ENCODE results near the gene PPM1H.

DNA sequence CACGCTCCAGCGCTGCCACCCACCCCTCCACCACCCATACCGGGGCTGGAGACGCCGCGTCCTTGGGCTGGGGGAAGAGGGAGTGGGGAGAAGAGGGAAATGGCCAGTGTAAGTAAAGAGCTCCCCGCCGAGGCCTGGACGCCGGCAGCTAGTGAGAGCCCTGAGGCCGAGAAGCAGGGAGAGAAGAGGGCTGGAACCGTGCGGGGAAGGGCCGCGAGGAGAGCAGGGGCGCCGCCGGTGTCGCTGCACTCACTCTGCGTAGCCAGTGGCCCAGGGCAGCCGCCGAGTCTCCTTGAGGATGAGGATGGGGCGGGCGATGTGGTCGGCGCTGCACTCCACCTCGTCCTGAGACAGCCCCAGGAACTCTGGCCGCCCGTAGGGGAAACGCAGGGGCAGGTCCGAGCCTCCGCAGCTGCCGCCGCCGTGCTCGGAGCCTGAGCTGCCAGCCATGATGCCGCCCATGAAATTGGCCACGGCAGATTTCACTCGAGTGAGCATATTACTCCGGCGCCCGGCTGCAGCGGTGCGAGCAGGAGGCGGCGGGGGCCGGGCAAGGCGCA, 631 bp downstream of the PPM1H start:
- TF ChIP-seq KAT7 (CRISPR knock-in tag; IDR thresholded peaks at IDR 0.05; ENCODE audit: borderline replicate concordance) (peak; percentile 78; the same call in 1 of the 2 replicates), NR1H2 (CRISPR knock-in tag; IDR thresholded peaks at IDR 0.05) (no peak), RELA (CRISPR knock-in tag; IDR thresholded peaks at IDR 0.05; ENCODE audit: borderline replicate concordance) (0 out of 2 replicates have a peak, but pooled peaks have one; percentile 6), NFYB (CRISPR knock-in tag; conservative IDR thresholded peaks at IDR 0.05; ENCODE audit: low read depth) (no peak), ZNF317 (CRISPR knock-in tag; IDR thresholded peaks at IDR 0.05; ENCODE audit: borderline replicate concordance, low read depth) (no peak), ZNF138 (CRISPR knock-in tag; conservative IDR thresholded peaks at IDR 0.05) (no peak), SMAD3 (CRISPR knock-in tag; IDR thresholded peaks at IDR 0.05; ENCODE audit: borderline replicate concordance) (no peak), NFE2L1 (CRISPR knock-in tag; IDR thresholded peaks at IDR 0.05) (no peak), NR2C2 (CRISPR knock-in tag; IDR thresholded peaks at IDR 0.05) (no peak)
- TF ChIP-seq, protein P1, sequence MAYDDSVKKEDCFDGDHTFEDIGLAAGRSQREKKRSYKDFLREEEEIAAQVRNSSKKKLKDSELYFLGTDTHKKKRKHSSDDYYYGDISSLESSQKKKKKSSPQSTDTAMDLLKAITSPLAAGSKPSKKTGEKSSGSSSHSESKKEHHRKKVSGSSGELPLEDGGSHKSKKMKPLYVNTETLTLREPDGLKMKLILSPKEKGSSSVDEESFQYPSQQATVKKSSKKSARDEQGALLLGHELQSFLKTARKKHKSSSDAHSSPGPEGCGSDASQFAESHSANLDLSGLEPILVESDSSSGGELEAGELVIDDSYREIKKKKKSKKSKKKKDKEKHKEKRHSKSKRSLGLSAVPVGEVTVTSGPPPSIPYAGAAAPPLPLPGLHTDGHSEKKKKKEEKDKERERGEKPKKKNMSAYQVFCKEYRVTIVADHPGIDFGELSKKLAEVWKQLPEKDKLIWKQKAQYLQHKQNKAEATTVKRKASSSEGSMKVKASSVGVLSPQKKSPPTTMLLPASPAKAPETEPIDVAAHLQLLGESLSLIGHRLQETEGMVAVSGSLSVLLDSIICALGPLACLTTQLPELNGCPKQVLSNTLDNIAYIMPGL (CRISPR knock-in tag; IDR thresholded peaks at IDR 0.05), result no peak
- TF ChIP-seq, protein P2, sequence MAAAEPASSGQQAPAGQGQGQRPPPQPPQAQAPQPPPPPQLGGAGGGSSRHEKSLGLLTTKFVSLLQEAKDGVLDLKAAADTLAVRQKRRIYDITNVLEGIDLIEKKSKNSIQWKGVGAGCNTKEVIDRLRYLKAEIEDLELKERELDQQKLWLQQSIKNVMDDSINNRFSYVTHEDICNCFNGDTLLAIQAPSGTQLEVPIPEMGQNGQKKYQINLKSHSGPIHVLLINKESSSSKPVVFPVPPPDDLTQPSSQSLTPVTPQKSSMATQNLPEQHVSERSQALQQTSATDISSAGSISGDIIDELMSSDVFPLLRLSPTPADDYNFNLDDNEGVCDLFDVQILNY (CRISPR knock-in tag; IDR thresholded peaks at IDR 0.05), result no peak
- TF ChIP-seq, protein P3, sequence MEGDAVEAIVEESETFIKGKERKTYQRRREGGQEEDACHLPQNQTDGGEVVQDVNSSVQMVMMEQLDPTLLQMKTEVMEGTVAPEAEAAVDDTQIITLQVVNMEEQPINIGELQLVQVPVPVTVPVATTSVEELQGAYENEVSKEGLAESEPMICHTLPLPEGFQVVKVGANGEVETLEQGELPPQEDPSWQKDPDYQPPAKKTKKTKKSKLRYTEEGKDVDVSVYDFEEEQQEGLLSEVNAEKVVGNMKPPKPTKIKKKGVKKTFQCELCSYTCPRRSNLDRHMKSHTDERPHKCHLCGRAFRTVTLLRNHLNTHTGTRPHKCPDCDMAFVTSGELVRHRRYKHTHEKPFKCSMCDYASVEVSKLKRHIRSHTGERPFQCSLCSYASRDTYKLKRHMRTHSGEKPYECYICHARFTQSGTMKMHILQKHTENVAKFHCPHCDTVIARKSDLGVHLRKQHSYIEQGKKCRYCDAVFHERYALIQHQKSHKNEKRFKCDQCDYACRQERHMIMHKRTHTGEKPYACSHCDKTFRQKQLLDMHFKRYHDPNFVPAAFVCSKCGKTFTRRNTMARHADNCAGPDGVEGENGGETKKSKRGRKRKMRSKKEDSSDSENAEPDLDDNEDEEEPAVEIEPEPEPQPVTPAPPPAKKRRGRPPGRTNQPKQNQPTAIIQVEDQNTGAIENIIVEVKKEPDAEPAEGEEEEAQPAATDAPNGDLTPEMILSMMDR (IDR thresholded peaks at IDR 0.05), result no peak
- TF ChIP-seq, protein P4, sequence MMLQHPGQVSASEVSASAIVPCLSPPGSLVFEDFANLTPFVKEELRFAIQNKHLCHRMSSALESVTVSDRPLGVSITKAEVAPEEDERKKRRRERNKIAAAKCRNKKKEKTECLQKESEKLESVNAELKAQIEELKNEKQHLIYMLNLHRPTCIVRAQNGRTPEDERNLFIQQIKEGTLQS (CRISPR knock-in tag; conservative IDR thresholded peaks at IDR 0.05), result no peak
- TF ChIP-seq, protein P5, sequence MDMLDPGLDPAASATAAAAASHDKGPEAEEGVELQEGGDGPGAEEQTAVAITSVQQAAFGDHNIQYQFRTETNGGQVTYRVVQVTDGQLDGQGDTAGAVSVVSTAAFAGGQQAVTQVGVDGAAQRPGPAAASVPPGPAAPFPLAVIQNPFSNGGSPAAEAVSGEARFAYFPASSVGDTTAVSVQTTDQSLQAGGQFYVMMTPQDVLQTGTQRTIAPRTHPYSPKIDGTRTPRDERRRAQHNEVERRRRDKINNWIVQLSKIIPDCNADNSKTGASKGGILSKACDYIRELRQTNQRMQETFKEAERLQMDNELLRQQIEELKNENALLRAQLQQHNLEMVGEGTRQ (CRISPR knock-in tag; IDR thresholded peaks at IDR 0.05), result no peak

Measured in WTC11 (cell line).